Esophagus (tissue), 2 donors: Measurements from ENCODE around the gene DUSP28. TPM values are rescaled to one million over a fixed set of nuclear protein-coding genes. Genes with fewer than 3 reads are reported as not detected.
"Not testable (repeated sequence)": the region's sequence is repeated elsewhere in the genome, so short reads cannot be mapped to it uniquely, and the experiment has no call there.

ENCODE experiments used
- H3K27ac ChIP-seq, 2 donors: one replicate each; pipeline ENCODE4 v1.5.1; 2013; ENCODE audit warnings: low read depth in 2 of 2, mild to moderate bottlenecking in 2 of 2, inconsistent platforms in 1 of 2, low read length in 1 of 2, moderate library complexity in 1 of 2
- H3K27me3 ChIP-seq, 2 donors: one replicate each; pipeline ENCODE4 v1.6.1; 2013; ENCODE audit warnings: low read length in 2 of 2, control low read depth in 1 of 2, mild to moderate bottlenecking in 1 of 2; ENCODE audit not compliant: insufficient read depth in 2 of 2, control insufficient read depth in 1 of 2
- H3K36me3 ChIP-seq, 2 donors: one replicate each; pipeline ENCODE4 v1.6.1; 2013; ENCODE audit warnings: low read length in 1 of 2; ENCODE audit not compliant: control insufficient read depth in 2 of 2, insufficient read depth in 2 of 2
- H3K4me1 ChIP-seq, 2 donors: one replicate each; pipeline ENCODE4 v1.6.1; 2013; ENCODE audit warnings: low read length in 1 of 2; ENCODE audit not compliant: control insufficient read depth in 2 of 2, insufficient read depth in 2 of 2
- H3K4me3 ChIP-seq, 2 donors: one replicate each; pipeline ENCODE4 v1.5.1; 2013; ENCODE audit warnings: low read length in 2 of 2, mild to moderate bottlenecking in 2 of 2, low read depth in 1 of 2, moderate library complexity in 1 of 2
- H3K9me3 ChIP-seq, 2 donors: one replicate each; pipeline ENCODE4 v1.6.1; 2013; ENCODE audit warnings: mild to moderate bottlenecking in 2 of 2, low read depth in 1 of 2, low read length in 1 of 2, moderate library complexity in 1 of 2; ENCODE audit not compliant: control insufficient read depth in 2 of 2, insufficient read depth in 1 of 2
- WGBS, 2 donors: extraction: QIAGEN DNeasy Blood & Tissue Kit; methylation state at CpG; one replicate each; pipeline ENCODE4 v1.1.7; 2013; 5-methylcytosine and 5-hydroxymethylcytosine counted together
- polyA plus RNA-seq, 2 donors: library from polyadenylated mRNA; stranded (reverse); fragments of 200-250 nt; gene quantifications; one replicate each; pipeline ENCODE4 v1.2.3, GENCODE V29; 2013
- donor health status: healthy with polysubstance abuse.
- donor health status: Bipolar disorder and iron deficiency.

The DUSP28 gene
- polyA plus RNA-seq, 2 donors = 3.5 to 3.8 TPM

DNA sequence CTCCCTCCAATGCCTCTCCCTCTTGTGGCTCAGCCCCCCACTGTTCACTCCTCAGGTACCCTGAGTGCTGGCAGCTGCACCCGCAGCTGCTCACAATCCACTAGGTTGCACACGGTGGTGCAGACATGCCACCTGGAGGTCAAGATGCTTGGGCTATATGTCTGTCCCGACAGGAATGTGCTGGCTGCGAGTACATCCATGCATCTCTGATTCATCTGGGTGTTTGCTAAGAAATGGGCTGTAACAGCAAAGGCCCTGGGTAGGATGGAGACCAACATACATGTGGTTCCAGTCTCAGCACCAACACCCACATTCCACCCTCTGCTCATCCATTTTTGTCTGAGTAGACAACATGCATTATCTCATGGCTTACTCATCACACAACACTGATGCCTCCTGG, 33.6 kb upstream of the DUSP28 start:
- Histone ChIP-seq H3K9me3 (peaks cover 2 to 12% of the 10 kb centered on the region in 2 donors), H3K27me3 (no peaks in the 10 kb centered on the region), H3K4me3 (no peak overlapping the region), H3K27ac (no peak overlapping the region), H3K36me3 (peaks cover 7 to 42% of the 10 kb centered on the region in 2 donors), H3K4me1 (no peaks in the 10 kb centered on the region)
- 90 to 94% methylated on average over 4 of the region's 4 CpGs for WGBS, 2 donors

- Histone ChIP-seq H3K4me3 (no peak overlapping the region), H3K4me1 (no peaks in the 10 kb centered on the region), H3K36me3 (peaks cover 7 to 41% of the 10 kb centered on the region in 2 donors), H3K27ac (no peak overlapping the region), H3K27me3 (no peaks in the 10 kb centered on the region), H3K9me3 (peaks cover 2 to 11% of the 10 kb centered on the region in 2 donors)
- WGBS, 2 donors = 90 to 93% methylated on average over 3 of the region's 3 CpGs
Observed at GRCh38 chr2:240527153-240527750, 32.9 kb upstream of the DUSP28 start.

- peaks cover 2 to 12% of the 10 kb centered on the region in 2 donors for H3K9me3 ChIP-seq
Observed at GRCh38 chr2:240528406-240529040, 31.6 kb upstream of the DUSP28 start.

DNA sequence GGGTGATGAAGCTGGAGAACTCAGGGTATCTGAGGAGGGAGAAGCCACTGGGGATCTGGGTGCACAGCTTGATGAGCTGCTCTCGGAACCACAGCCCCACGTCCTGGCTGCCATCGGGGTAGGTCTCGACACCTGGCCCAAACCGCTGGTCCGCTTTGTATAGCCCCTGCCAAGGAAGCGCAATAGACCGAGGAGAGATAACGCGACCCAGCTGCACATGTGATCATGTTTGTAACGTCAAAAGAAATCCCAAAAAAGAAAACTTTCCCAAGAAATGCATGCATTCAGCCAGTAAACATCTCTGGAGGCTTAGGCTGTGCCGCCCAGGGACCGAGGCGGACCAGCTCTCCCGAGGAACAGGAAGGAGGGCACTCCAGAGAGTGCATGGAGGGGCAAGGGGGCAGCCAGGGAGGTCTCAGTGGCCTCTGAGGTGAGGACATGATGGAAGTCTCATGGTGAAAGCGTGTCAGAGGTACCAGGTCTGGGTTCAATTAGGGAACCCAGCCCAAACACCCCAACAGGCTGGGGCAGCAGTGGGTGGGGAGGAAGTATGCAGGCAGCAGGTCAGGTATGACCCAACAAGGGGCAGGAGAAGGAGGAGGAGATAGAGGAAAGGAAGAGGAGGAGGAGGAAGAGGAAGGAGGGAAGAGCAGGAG, 30.7 kb upstream of the DUSP28 start:
- Histone ChIP-seq H3K4me3 (no peak overlapping the region), H3K27ac (no peak overlapping the region), H3K4me1 (no peaks in the 10 kb centered on the region), H3K36me3 (peaks cover 7 to 26% of the 10 kb centered on the region in 2 donors), H3K27me3 (no peaks in the 10 kb centered on the region), H3K9me3 (peaks cover 2 to 12% of the 10 kb centered on the region in 2 donors)
- 96 to 97% methylated on average over 16 of the region's 16 CpGs for WGBS, 2 donors

More at GRCh38 chr2:240528406-240529040, 31.6 kb upstream of the DUSP28 start:
- H3K27ac ChIP-seq = no peak overlapping the region
- H3K27me3 ChIP-seq = no peaks in the 10 kb centered on the region
- WGBS, 2 donors = 93 to 94% methylated on average over 13 of the region's 13 CpGs
- no peak overlapping the region for H3K4me3 ChIP-seq
- no peaks in the 10 kb centered on the region for H3K4me1 ChIP-seq
- peaks cover 7 to 32% of the 10 kb centered on the region in 2 donors for H3K36me3 ChIP-seq

DNA sequence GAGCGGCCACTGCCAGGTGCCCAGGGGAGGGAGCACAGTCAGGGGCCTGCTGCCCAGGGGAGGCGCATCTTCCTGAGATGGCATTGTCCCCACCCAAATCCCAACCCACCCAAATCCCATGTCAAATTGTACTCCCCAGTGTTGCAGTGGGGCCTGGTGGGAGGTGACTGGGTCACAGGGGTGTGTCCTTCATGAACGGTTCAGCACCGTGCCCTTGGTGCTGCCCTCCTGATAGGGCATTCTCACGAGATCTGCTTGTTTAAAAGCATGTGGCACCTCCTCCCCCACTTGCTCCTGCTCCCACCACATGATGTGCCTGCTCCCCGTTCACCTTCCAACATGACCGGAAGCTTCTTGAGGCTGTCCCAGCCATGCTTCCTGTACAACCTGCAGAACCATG, 30.0 kb upstream of the DUSP28 start:
- no peaks in the 10 kb centered on the region for H3K27me3 ChIP-seq
- H3K4me1 ChIP-seq = no peaks in the 10 kb centered on the region
- no peak overlapping the region for H3K27ac ChIP-seq
- peaks cover 2 to 12% of the 10 kb centered on the region in 2 donors for H3K9me3 ChIP-seq
- 90 to 97% methylated on average over 7 of the region's 7 CpGs for WGBS, 2 donors
- no peak overlapping the region for H3K4me3 ChIP-seq
- H3K36me3 ChIP-seq = peaks cover 7 to 24% of the 10 kb centered on the region in 2 donors

DNA sequence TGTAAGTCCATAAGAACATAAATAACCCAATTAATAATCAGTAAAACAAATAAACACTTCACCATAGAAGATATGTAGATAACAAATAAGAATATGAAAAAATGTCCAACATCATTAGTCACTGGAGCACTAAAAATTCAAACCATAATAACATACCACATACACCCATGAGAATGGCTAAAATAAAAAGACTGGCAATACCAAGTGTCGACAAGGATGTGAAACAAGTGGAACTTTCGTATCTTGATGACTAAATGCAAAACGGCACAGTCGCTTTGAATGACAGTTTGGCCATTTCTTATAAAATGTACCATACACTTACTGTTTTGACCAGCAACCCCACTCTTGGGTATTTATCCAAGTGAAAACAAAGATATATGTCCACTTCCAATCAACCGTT, 29.1 kb upstream of the DUSP28 start:
- H3K27me3 ChIP-seq = no peaks in the 10 kb centered on the region
- H3K4me3 ChIP-seq = no peak overlapping the region
- no peak overlapping the region for H3K27ac ChIP-seq
- H3K4me1 ChIP-seq = no peaks in the 10 kb centered on the region
- peaks cover 7 to 16% of the 10 kb centered on the region in 2 donors for H3K36me3 ChIP-seq
- 98% methylated on average over 5 of the region's 5 CpGs for WGBS, 2 donors
- H3K9me3 ChIP-seq = peaks cover 2 to 5% of the 10 kb centered on the region in 2 donors

DNA sequence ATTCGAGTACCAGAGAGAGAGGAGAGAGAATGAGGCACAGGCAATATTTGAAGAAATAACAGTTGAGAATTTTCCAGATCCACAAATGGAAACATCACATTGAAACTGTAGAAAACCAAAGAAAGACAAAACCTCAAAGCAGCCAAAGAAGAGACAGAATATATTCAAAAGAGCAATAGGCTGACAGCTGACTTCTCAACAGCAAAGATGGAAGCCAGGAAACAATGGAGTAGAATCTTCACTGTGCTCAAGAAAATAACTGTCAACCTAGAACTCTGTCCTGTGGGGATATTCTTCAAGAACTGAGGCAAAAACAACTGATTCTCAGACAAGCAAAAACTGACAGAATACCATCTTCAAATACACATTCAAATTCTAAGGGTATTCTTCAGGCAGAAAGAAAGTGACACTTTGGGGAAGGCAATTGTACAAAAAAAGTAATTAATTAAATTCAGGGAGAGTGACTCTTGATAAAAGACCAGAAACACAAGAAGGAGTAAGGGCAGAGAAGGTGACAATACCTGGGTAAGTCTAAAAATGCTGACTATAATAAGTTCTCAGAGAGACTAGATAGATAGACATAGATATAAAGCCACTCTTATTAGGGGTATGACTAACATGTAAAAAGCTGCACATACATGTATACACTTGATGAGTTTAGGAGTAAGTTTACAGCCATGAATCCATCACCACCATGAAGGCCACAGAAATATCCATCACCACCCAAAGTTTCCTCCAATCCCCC, 28.0 kb upstream of the DUSP28 start:
- Histone ChIP-seq H3K4me3 (no peak overlapping the region), H3K4me1 (no peaks in the 10 kb centered on the region), H3K9me3 (peaks cover 2 to 5% of the 10 kb centered on the region in 2 donors), H3K36me3 (peaks cover 7 to 13% of the 10 kb centered on the region in 2 donors), H3K27ac (no peak overlapping the region), H3K27me3 (no peaks in the 10 kb centered on the region)
- 92 to 98% methylated on average over 1 of the region's 1 CpG for WGBS, 2 donors

DNA sequence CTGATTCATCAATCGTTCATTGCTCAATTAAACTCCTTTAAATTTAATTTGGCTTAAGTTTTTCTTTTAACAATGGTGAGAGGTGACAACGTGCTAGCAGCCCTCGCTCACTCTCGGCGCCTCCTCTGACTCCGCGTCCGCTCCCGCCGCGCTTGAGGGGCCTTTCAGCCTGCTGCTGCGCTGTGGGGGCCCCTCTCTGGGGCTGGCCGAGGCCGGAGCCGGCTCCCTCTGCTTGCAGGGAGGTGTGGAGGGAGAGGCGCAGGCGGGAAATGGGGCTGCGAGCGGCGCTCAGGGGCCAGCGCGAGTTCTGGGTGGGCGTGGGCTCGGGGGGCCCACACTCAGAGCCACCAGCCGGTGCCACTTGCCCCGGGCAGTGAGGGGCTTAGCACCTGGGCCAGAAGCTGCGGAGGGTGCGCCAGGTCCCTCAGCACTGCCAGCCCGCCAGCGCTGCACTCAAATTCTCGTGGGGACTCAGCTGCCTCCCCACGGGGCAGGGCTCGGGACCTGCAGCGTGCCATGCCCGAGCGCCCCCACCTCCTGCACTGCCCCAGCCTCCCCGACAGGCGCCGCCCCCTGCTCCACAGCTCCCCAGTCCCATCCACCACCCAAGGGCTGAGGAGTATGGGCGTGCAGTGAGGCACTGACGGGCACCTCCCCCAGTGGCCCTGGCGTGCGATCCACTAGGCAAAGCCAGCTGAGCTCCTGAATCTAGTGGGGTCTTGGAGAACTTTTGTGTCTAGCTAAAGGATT, 22.0 kb upstream of the DUSP28 start:
- Histone ChIP-seq H3K9me3 (no peaks in the 10 kb centered on the region), H3K4me1 (no peaks in the 10 kb centered on the region), H3K27ac (no peak overlapping the region), H3K36me3 (peaks cover 0 to 3% of the 10 kb centered on the region in 2 donors), H3K27me3 (no peaks in the 10 kb centered on the region), H3K4me3 (no peak overlapping the region)
- WGBS, 2 donors = 95 to 97% methylated on average over 43 of the region's 43 CpGs

- H3K27me3 ChIP-seq, H3K27ac ChIP-seq, H3K9me3 ChIP-seq, H3K4me1 ChIP-seq, H3K4me3 ChIP-seq, H3K36me3 ChIP-seq: not testable (repeated sequence)
- 98% methylated on average over 17 of the region's 17 CpGs for WGBS, 2 donors
Observed at GRCh38 chr2:240539101-240539500, 21.1 kb upstream of the DUSP28 start.
